Prostate gland (tissue), 2 donors: ENCODE data around the gene REN. TPM values are rescaled to one million over a fixed set of nuclear protein-coding genes. Genes with fewer than 3 reads are reported as not detected.

Experiments
- DNase-seq: peaks from one replicate; pipeline ENCODE4 v3.0.0-alpha.2; 2019; ENCODE audit warnings: low spot score
- H3K27ac ChIP-seq, 2 donors: fragments of 200-600 bp; sonication (generic); 2 replicates each; pipeline ENCODE4 v1.5.1; 2017 to 2019
- H3K27me3 ChIP-seq: fragments of 200-600 bp; sonication (generic); replicated peaks from 2 replicates; pipeline ENCODE4 v1.5.1; 2019; ENCODE audit not compliant: insufficient read depth
- H3K36me3 ChIP-seq, 2 donors: fragments of 200-600 bp; sonication (generic); 1 replicate in 1 of 2; 2 replicates in 1 of 2; pipeline versions ENCODE4 v1.5.1 to v1.8.1; 2017 to 2019
- H3K4me1 ChIP-seq: fragments of 200-600 bp; sonication (generic); replicated peaks from 2 replicates; pipeline ENCODE4 v1.5.1; 2019
- H3K4me3 ChIP-seq, 2 donors: fragments of 200-600 bp; sonication (generic); 2 replicates each; pipeline ENCODE4 v1.5.1; 2017 to 2019
- H3K9me3 ChIP-seq: fragments of 200-600 bp; sonication (generic); 2 replicates; pipeline ENCODE4 v1.5.1; 2017
- POLR2A ChIP-seq: fragments of 450-650 bp; IDR thresholded peaks from one replicate; pipeline ENCODE4 v1.6.1; 2016; ENCODE audit warnings: antibody characterized with exemption, mild to moderate bottlenecking
- POLR2AphosphoS5 ChIP-seq: sonication (generic); formaldehyde crosslinking; IDR thresholded peaks from one replicate; pipeline ENCODE4 v1.6.1; 2017; ENCODE audit warnings: antibody characterized with exemption
- WGBS: methylation state at CpG from one replicate; pipeline ENCODE4 v1.1.5; 2018; 5-methylcytosine and 5-hydroxymethylcytosine counted together
- intact Hi-C: fragments of 100-400 bp; cut with DNase I; formaldehyde crosslinking; loops from one replicate; pipeline ENCODE4 v1.14.2; 2022
- total RNA-seq, 2 donors: library from RNA; depleted of rRNA; stranded (reverse); fragments of >200 nt; gene quantifications; one replicate each; pipeline ENCODE4 v1.1.0, GENCODE V29; 2016
- TF ChIP-seq, protein P1 (sequence below), 4 experiments: fragments of 200-600 bp in 2 of 4; fragments of 450-650 bp in 2 of 4; sonication (generic) in 2 of 4; IDR thresholded peaks; 1 replicate in 3 of 4; 2 replicates in 1 of 4; pipeline ENCODE4 v1.5.1; 2016 to 2019; ENCODE audit warnings: antibody characterized with exemption in 4 of 4, mild to moderate bottlenecking in 2 of 4, moderate library complexity in 2 of 4

The REN gene
- total RNA-seq, 2 donors from 2014 or later: 0.36 TPM; not detected in 1

DNA sequence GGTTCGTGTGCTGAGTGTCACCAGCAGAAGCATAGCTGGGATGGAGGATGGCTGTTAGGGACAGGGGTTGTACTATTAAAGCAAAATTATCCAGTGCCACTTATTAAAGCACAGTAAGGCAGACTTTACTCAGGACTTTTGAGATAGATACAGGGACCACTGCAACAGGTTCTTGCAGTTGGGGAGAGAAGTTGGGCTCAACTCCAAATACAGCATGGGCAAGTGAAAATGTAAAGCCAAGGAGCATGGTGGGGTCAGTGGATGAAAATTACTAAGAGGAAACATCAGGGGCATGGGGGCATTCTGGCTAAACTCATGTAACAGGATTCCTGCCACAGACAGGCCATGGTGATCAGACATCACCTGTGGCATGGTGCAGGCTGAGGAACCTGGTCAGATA, 15.0 kb upstream of the REN start:
- Histone ChIP-seq H3K4me3 (no peak overlapping the region), H3K9me3 (no peaks in the 10 kb centered on the region), H3K36me3 (no peaks in the 10 kb centered on the region), H3K27ac (no peak overlapping the region), H3K4me1 (no peaks in the 10 kb centered on the region), H3K27me3 (no peaks in the 10 kb centered on the region)
- TF ChIP-seq, protein P1, sequence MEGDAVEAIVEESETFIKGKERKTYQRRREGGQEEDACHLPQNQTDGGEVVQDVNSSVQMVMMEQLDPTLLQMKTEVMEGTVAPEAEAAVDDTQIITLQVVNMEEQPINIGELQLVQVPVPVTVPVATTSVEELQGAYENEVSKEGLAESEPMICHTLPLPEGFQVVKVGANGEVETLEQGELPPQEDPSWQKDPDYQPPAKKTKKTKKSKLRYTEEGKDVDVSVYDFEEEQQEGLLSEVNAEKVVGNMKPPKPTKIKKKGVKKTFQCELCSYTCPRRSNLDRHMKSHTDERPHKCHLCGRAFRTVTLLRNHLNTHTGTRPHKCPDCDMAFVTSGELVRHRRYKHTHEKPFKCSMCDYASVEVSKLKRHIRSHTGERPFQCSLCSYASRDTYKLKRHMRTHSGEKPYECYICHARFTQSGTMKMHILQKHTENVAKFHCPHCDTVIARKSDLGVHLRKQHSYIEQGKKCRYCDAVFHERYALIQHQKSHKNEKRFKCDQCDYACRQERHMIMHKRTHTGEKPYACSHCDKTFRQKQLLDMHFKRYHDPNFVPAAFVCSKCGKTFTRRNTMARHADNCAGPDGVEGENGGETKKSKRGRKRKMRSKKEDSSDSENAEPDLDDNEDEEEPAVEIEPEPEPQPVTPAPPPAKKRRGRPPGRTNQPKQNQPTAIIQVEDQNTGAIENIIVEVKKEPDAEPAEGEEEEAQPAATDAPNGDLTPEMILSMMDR (IDR thresholded peaks at IDR 0.05): no peak
- TF ChIP-seq POLR2AphosphoS5 (no peak), POLR2A (no peak)
- DNase-seq: no peak
- intact Hi-C loops: no loop called here
- 81% methylated on average over 1 of the region's 1 CpG for WGBS

DNA sequence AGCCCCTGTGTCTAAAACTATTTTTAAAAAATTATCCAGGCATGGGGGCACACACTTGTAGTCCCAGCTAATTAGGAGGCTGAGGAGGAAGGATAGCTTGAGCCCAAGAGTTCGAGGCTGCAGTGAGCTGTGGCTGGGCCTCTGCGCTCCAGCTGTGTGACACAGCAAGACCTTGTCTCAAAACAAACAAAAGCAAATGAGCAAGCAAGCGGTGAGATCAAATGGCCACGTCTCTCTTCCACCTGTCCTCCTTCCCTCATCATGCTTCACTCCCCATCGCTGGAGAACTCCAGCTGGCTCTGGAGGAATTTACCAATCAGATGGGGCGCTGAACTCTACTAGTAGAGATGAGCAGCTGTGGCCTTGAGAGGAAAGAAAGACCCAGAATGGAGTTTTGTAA, 14.0 kb upstream of the REN start:
- Histone ChIP-seq H3K9me3 (no peaks in the 10 kb centered on the region), H3K4me3 (no peak overlapping the region), H3K4me1 (no peaks in the 10 kb centered on the region), H3K36me3 (no peaks in the 10 kb centered on the region), H3K27me3 (no peaks in the 10 kb centered on the region), H3K27ac (no peak overlapping the region)
- DNase-seq: no peak
- TF ChIP-seq POLR2AphosphoS5 (no peak), POLR2A (no peak)
- TF ChIP-seq, protein P1 (IDR thresholded peaks at IDR 0.05): no peak
- intact Hi-C loops: no loop called here
- 90% methylated on average over 6 of the region's 6 CpGs for WGBS

DNA sequence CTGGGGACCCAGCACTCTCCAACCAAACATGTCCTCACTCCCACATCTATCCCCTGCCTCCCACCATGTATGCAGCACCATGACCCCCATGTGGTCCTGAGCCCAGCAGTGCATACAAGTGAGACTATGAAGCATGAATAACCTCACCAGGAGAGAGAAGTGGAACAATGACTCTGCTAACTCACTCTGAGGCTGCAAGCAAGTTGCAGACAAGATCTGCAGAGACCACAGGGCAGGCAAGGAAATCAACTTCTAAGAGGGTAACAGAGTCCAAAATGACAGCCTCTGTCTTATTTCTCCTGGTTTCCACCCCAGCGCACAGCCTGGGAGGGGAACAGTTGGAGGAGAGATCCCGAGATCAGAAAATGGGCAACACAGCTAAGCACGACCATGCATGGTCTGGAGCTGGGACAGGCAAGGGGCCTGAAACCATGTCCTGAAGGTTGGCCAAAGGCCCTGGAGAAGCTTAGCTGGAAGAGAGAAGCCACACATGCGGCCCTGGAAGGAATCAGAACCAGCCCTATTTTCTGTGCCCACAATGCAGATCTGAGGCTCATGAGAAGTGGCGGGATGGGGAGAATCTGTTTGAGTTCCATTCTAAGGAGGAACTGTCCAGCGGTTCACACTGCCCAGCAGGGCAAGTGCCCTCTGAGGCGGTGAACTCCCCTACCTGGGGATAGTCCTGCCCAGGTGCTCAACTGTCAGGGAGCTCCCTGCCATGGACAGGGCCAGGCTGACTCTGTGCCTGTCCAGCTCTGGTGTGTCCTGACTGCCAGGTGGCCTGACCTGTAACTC, 12.5 kb upstream of the REN start:
- TF ChIP-seq POLR2AphosphoS5: no peak
- TF ChIP-seq POLR2A: no peak
- TF ChIP-seq, protein P1 (IDR thresholded peaks at IDR 0.05): no peak
- H3K4me3 ChIP-seq: no peak overlapping the region
- H3K9me3 ChIP-seq: no peaks in the 10 kb centered on the region
- no peak overlapping the region for H3K27ac ChIP-seq
- intact Hi-C loops: no loop called here
- no peaks in the 10 kb centered on the region for H3K4me1 ChIP-seq
- WGBS: 85% methylated on average over 7 of the region's 7 CpGs
- no peak for DNase-seq
- no peaks in the 10 kb centered on the region for H3K27me3 ChIP-seq
- no peaks in the 10 kb centered on the region for H3K36me3 ChIP-seq

DNA sequence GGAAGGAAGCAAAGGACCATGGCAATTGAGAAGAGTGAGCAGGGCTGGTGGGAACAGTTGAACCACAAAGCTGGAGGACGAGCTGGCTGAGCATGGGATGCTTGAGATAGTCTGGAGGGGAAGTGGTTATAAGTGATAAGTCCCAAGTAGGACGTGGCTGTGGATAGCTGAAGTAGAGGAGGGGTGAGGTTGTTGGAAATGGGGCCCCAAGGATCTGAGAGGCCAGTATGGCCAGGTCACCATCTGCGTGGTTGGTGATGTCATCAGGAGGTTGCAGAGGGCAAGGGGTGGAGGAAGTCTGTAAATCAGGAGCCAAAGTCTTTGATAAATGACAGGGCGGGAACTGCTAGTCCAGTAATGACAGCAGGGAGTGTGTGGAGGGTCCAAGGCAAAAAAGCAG, 11.0 kb upstream of the REN start:
- Histone ChIP-seq H3K27me3 (no peaks in the 10 kb centered on the region), H3K36me3 (no peaks in the 10 kb centered on the region), H3K4me1 (no peaks in the 10 kb centered on the region), H3K4me3 (no peak overlapping the region), H3K9me3 (no peaks in the 10 kb centered on the region), H3K27ac (no peak overlapping the region)
- intact Hi-C loops: no loop called here
- DNase-seq: no peak
- no peak for TF ChIP-seq POLR2AphosphoS5
- TF ChIP-seq POLR2A: no peak
- TF ChIP-seq, protein P1 (IDR thresholded peaks at IDR 0.05): no peak
- 74% methylated on average over 4 of the region's 4 CpGs for WGBS

DNA sequence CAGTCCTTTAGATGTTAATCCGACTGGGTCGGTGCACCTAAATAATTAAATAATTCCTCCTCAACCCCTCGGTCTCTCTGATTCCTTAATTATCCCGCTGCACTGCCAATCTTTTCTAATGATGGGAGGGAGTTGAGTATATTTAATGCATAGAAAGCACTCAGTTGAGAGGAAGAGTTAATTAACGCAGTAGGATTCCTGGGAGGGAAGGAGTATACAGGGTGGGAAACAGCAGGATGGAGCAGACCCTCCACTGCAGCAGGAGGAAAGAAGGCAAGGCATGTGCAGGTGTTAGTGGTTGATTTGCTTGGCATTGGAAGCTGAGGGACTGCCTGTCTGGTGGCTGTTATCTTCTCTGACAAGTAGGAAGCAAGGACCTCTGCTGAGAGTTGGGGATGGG, 9.9 kb upstream of the REN start:
- H3K36me3 ChIP-seq: no peaks in the 10 kb centered on the region
- H3K4me3 ChIP-seq: no peak overlapping the region
- H3K9me3 ChIP-seq: no peaks in the 10 kb centered on the region
- no peak for DNase-seq
- H3K27me3 ChIP-seq: no peaks in the 10 kb centered on the region
- no peak overlapping the region for H3K27ac ChIP-seq
- 88% methylated on average over 5 of the region's 5 CpGs for WGBS
- TF ChIP-seq, protein P1 (IDR thresholded peaks at IDR 0.05): no peak
- TF ChIP-seq POLR2AphosphoS5: no peak
- no peak for TF ChIP-seq POLR2A
- H3K4me1 ChIP-seq: no peaks in the 10 kb centered on the region
- intact Hi-C loops: no loop called here
